Breast epithelium (tissue), 3 donors: Measurements from ENCODE around the gene CCDC172.

Source experiments
- POLR2A ChIP-seq: fragments of 450-650 bp; IDR thresholded peaks from one replicate; pipeline ENCODE4 v1.6.1; 2016; ENCODE audit warnings: antibody characterized with exemption, mild to moderate bottlenecking, moderate library complexity
- POLR2AphosphoS5 ChIP-seq, 3 donors: sonication (generic); formaldehyde crosslinking; IDR thresholded peaks; one replicate each; pipeline ENCODE4 v1.6.1; 2017; ENCODE audit warnings: antibody characterized with exemption in 3 of 3
- TF ChIP-seq, protein P1 (sequence below), 3 donors: fragments of 450-650 bp; IDR thresholded peaks; one replicate each; pipeline ENCODE4 v1.5.1; 2016 to 2017; ENCODE audit warnings: antibody characterized with exemption in 3 of 3, mild to moderate bottlenecking in 3 of 3, moderate library complexity in 3 of 3

DNA sequence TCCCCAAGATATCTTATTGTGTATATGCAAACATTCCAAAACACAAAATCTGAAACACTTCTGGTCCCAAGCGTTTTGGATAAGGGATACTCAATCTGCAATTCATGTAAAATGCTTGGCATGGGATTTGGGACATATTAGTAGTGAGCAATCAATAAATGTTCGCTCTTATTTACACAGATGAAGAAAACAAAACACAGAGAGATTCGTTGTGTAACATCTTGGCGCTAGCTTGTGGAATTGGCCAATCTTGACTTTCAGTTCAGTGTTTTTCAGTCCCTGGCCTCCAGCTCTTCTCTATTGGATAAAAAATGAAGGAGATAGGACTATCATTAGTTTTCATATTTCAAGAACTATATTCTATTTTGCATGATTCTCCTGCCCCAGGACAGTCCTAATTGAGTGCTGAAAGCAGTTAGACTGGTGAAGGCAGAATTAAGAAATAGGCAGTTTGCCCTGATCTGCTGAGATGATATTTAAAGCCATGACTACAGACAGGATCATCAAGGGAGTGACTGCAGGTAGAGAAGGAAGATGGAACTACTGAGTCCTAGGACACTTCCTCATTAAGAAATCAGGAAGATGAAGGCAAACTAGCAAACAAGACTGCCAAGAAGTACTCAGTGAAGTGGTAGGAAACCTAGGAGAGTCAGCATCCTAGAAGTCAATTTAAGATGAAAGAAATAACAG lies 105.2 kb downstream of the CCDC172 start:
- TF ChIP-seq, protein P1, sequence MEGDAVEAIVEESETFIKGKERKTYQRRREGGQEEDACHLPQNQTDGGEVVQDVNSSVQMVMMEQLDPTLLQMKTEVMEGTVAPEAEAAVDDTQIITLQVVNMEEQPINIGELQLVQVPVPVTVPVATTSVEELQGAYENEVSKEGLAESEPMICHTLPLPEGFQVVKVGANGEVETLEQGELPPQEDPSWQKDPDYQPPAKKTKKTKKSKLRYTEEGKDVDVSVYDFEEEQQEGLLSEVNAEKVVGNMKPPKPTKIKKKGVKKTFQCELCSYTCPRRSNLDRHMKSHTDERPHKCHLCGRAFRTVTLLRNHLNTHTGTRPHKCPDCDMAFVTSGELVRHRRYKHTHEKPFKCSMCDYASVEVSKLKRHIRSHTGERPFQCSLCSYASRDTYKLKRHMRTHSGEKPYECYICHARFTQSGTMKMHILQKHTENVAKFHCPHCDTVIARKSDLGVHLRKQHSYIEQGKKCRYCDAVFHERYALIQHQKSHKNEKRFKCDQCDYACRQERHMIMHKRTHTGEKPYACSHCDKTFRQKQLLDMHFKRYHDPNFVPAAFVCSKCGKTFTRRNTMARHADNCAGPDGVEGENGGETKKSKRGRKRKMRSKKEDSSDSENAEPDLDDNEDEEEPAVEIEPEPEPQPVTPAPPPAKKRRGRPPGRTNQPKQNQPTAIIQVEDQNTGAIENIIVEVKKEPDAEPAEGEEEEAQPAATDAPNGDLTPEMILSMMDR (IDR thresholded peaks at IDR 0.05) = no peak
- no peak for TF ChIP-seq POLR2A
- peak in 1 of 3 donors; percentile 15 for TF ChIP-seq POLR2AphosphoS5 (IDR thresholded peaks at IDR 0.05)
